K562 (cell line): ENCODE results near the gene ORAI1. TPM values are rescaled to one million over a fixed set of nuclear protein-coding genes. Genes with fewer than 3 reads are reported as not detected.

ENCODE experiments used
- BRD4 ChIP-seq: fragments of 200-600 bp; sonication (generic); IDR thresholded peaks from 2 replicates; pipeline ENCODE4 v1.6.1; 2017; ENCODE audit warnings: inconsistent platforms
- CHD2 ChIP-seq: IDR thresholded peaks from 2 replicates; pipeline ENCODE4 v1.6.1; 2011; ENCODE audit warnings: low read depth, low read length
- ESRRB ChIP-seq: fragments of 250-450 bp; sonication (Bioruptor Pico); IDR thresholded peaks from 2 replicates; pipeline ENCODE4 v1.5.0; 2020; ENCODE audit warnings: mild to moderate bottlenecking, moderate library complexity, borderline replicate concordance
- FOXP1 ChIP-seq: sonication (generic); formaldehyde crosslinking; IDR thresholded peaks from 2 replicates; pipeline ENCODE4 v1.8.0; 2022; ENCODE audit warnings: mild to moderate bottlenecking, missing genetic modification reagents
- HDGF ChIP-seq: fragments of 450-650 bp; IDR thresholded peaks from 2 replicates; pipeline ENCODE4 v1.6.1; 2016
- HIVEP1 ChIP-seq: fragments of 250-450 bp; sonication (Bioruptor Pico); IDR thresholded peaks from 2 replicates; pipeline ENCODE4 v1.4.0; 2020; ENCODE audit warnings: mild to moderate bottlenecking
- NEUROD1 ChIP-seq: fragments of 150-350 bp; IDR thresholded peaks from 2 replicates; pipeline ENCODE4 v1.6.1; 2014; ENCODE audit warnings: borderline replicate concordance, low read length, low read depth; ENCODE audit not compliant: partially characterized antibody
- NUFIP1 ChIP-seq: fragments of 450-650 bp; IDR thresholded peaks from 2 replicates; pipeline ENCODE4 v1.6.1; 2018; ENCODE audit not compliant: partially characterized antibody
- PRMT5 ChIP-seq: sonication (generic); formaldehyde crosslinking; IDR thresholded peaks from 2 replicates; pipeline ENCODE4 v1.5.0; 2020; ENCODE audit warnings: missing genetic modification reagents
- PTTG1 ChIP-seq: fragments of 450-650 bp; IDR thresholded peaks from 2 replicates; pipeline ENCODE4 v1.6.1; 2016; ENCODE audit warnings: low read depth, mild to moderate bottlenecking, missing genetic modification characterization, missing compliant biosample characterization
- ZBTB2 ChIP-seq: fragments of 450-650 bp; IDR thresholded peaks from 2 replicates; pipeline ENCODE4 v1.6.1; 2016; ENCODE audit warnings: antibody characterized with exemption
- ZNF398 ChIP-seq: fragments of 250-450 bp; sonication (Bioruptor Pico); IDR thresholded peaks from 2 replicates; pipeline ENCODE4 v1.8.0; 2021; ENCODE audit warnings: moderate library complexity, mild to moderate bottlenecking, inconsistent platforms
- polyA plus RNA-seq, 8 experiments: library from polyadenylated mRNA; depleted of rRNA in 4 of 8; stranded (reverse) in 5 of 8; unstranded in 3 of 8; fragments of >200 nt; fragmentation: Nextera tagmentation in 2 of 8; fragmentation: Illumina TruSeq in 1 of 8; extraction: Ambion mirVana in 2 of 8; extraction: Trizol in 1 of 8; gene quantifications; 2 replicates each; pipeline versions ENCODE4 v1.2.1 to v1.2.3, GENCODE V29; 2011 to 2014; ENCODE audit warnings: inconsistent platforms in 1 of 8, missing spikeins in 1 of 8
- total RNA-seq, 7 experiments: library from RNA; depleted of rRNA in 6 of 7; stranded (reverse); fragments of >200 nt in 6 of 7; fragmentation: Illumina TruSeq in 2 of 7; extraction: Trizol in 2 of 7; gene quantifications; 2 replicates each; pipeline versions ENCODE4 v1.2.1 to v1.2.3, GENCODE V29; 2011 to 2021; ENCODE audit warnings: low replicate concordance in 1 of 7
- TF ChIP-seq, protein P1 (sequence below): fragments of 450-650 bp; IDR thresholded peaks from 2 replicates; pipeline ENCODE4 v1.6.1; 2016; ENCODE audit warnings: borderline replicate concordance
- TF ChIP-seq, protein P2 (sequence below), 2 experiments: fragments of 450-650 bp in 1 of 2; sonication (generic) in 1 of 2; formaldehyde crosslinking in 1 of 2; IDR thresholded peaks; 2 replicates each; pipeline versions ENCODE4 v1.7.1 to v1.9.0; 2016 to 2022; ENCODE audit warnings: inconsistent platforms in 1 of 2, mild to moderate bottlenecking in 1 of 2, missing genetic modification reagents in 1 of 2

ORAI1 gene
- total and polyA plus RNA-seq, 9 of the 15 experiments (the other 6 are each of a cell fraction or from before 2014, with no cell fraction given), result 2.6 to 23.8 (median 9.3) TPM

GRCh38 chr12:121649819-121650353 is 23.6 kb downstream of the ORAI1 start (continued):
- TF ChIP-seq NUFIP1 (no peak), HDGF (no peak), HIVEP1 (CRISPR knock-in tag) (no peak), ZBTB2 (peak; percentile 38; the same call in 1 of the 2 replicates), PRMT5 (CRISPR knock-in tag) (no peak), FOXP1 (CRISPR knock-in tag) (0 out of 2 replicates have a peak, but pooled peaks have one; percentile 78), ZNF398 (CRISPR knock-in tag) (no peak), CHD2 (no peak; the same call in 1 of the 2 replicates), PTTG1 (tag) (no peak), ESRRB (CRISPR knock-in tag) (no peak), BRD4 (no peak), NEUROD1 (peak; percentile 81)
- TF ChIP-seq, protein P1, sequence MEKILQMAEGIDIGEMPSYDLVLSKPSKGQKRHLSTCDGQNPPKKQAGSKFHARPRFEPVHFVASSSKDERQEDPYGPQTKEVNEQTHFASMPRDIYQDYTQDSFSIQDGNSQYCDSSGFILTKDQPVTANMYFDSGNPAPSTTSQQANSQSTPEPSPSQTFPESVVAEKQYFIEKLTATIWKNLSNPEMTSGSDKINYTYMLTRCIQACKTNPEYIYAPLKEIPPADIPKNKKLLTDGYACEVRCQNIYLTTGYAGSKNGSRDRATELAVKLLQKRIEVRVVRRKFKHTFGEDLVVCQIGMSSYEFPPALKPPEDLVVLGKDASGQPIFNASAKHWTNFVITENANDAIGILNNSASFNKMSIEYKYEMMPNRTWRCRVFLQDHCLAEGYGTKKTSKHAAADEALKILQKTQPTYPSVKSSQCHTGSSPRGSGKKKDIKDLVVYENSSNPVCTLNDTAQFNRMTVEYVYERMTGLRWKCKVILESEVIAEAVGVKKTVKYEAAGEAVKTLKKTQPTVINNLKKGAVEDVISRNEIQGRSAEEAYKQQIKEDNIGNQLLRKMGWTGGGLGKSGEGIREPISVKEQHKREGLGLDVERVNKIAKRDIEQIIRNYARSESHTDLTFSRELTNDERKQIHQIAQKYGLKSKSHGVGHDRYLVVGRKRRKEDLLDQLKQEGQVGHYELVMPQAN, result no peak
- TF ChIP-seq, protein P2, sequence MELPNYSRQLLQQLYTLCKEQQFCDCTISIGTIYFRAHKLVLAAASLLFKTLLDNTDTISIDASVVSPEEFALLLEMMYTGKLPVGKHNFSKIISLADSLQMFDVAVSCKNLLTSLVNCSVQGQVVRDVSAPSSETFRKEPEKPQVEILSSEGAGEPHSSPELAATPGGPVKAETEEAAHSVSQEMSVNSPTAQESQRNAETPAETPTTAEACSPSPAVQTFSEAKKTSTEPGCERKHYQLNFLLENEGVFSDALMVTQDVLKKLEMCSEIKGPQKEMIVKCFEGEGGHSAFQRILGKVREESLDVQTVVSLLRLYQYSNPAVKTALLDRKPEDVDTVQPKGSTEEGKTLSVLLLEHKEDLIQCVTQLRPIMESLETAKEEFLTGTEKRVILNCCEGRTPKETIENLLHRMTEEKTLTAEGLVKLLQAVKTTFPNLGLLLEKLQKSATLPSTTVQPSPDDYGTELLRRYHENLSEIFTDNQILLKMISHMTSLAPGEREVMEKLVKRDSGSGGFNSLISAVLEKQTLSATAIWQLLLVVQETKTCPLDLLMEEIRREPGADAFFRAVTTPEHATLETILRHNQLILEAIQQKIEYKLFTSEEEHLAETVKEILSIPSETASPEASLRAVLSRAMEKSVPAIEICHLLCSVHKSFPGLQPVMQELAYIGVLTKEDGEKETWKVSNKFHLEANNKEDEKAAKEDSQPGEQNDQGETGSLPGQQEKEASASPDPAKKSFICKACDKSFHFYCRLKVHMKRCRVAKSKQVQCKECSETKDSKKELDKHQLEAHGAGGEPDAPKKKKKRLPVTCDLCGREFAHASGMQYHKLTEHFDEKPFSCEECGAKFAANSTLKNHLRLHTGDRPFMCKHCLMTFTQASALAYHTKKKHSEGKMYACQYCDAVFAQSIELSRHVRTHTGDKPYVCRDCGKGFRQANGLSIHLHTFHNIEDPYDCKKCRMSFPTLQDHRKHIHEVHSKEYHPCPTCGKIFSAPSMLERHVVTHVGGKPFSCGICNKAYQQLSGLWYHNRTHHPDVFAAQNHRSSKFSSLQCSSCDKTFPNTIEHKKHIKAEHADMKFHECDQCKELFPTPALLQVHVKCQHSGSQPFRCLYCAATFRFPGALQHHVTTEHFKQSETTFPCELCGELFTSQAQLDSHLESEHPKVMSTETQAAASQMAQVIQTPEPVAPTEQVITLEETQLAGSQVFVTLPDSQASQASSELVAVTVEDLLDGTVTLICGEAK (IDR thresholded peaks at IDR 0.05), result no peak; the same call in 1 of the 2 replicates
- TF ChIP-seq, protein P2 (CRISPR knock-in tag; IDR thresholded peaks at IDR 0.05), result no peak
